CD4-positive, CD25-positive, alpha-beta regulatory T cell (primary cell): ENCODE results near the gene SEPTIN8. TPM values are rescaled to one million over a fixed set of nuclear protein-coding genes. Genes with fewer than 3 reads are reported as not detected.

Source experiments
- ATAC-seq, 2 donors: fragments of 150-1000 bp; cut with Tn5 transposase; one replicate each; pipeline ENCODE4 v1.10.0; 2021; ENCODE audit warnings: low read depth in 2 of 2, moderate number of reproducible peaks in 2 of 2, moderate library complexity in 1 of 2
- DNase-seq, 3 donors: peaks; one replicate each; pipeline versions ENCODE4 v3.0.0 to v3.0.0-alpha.2; 2012 to 2022; ENCODE audit warnings: mixed read lengths in 1 of 3
- H3K27ac ChIP-seq: one replicate; pipeline ENCODE4 v1.7.0; 2013; ENCODE audit warnings: mild to moderate bottlenecking, low read length; ENCODE audit not compliant: insufficient read depth, poor library complexity, severe bottlenecking
- H3K27me3 ChIP-seq: one replicate; pipeline ENCODE4 v1.7.0; 2013; ENCODE audit warnings: low read length; ENCODE audit not compliant: control insufficient read depth, insufficient read depth
- H3K36me3 ChIP-seq: one replicate; pipeline ENCODE4 v1.7.0; 2013; ENCODE audit warnings: mild to moderate bottlenecking, low read length, moderate library complexity; ENCODE audit not compliant: control insufficient read depth, insufficient read depth
- H3K4me1 ChIP-seq: 2 replicates; pipeline ENCODE4 v1.7.0; 2013; ENCODE audit warnings: mild to moderate bottlenecking, low read length; ENCODE audit not compliant: insufficient read depth, control insufficient read depth, poor library complexity, severe bottlenecking
- H3K4me3 ChIP-seq: one replicate; pipeline ENCODE4 v1.7.0; 2013; ENCODE audit warnings: low read depth, mild to moderate bottlenecking, low read length, moderate library complexity
- H3K9me3 ChIP-seq, 2 experiments: 1 replicate in 1 of 2; 2 replicates in 1 of 2; pipeline ENCODE4 v1.7.0; 2013; ENCODE audit warnings: low read length in 2 of 2, mild to moderate bottlenecking in 1 of 2, moderate library complexity in 1 of 2; ENCODE audit not compliant: control insufficient read depth in 2 of 2
- H3K27ac Mint-ChIP-seq, 3 donors: one replicate each; pipeline ENCODE4 v1.8.0; 2020 to 2022; ENCODE audit warnings: mild to moderate bottlenecking in 3 of 3, mixed read lengths in 3 of 3, moderate library complexity in 2 of 3
- H3K27me3 Mint-ChIP-seq: one replicate; pipeline ENCODE4 v1.8.0; 2022; ENCODE audit warnings: mild to moderate bottlenecking, mixed read lengths
- H3K36me3 Mint-ChIP-seq: one replicate; pipeline ENCODE4 v1.8.0; 2020; ENCODE audit warnings: mixed read lengths
- H3K4me1 Mint-ChIP-seq, 4 donors: one replicate each; pipeline ENCODE4 v1.8.0; 2020 to 2022; ENCODE audit warnings: mixed read lengths in 4 of 4, mild to moderate bottlenecking in 1 of 4
- H3K4me3 Mint-ChIP-seq, 4 donors: one replicate each; pipeline ENCODE4 v1.8.0; 2020 to 2022; ENCODE audit warnings: mild to moderate bottlenecking in 4 of 4, mixed read lengths in 4 of 4, moderate library complexity in 3 of 4
- H3K9me3 Mint-ChIP-seq, 7 donors: one replicate each; pipeline ENCODE4 v1.8.0; 2020 to 2022; ENCODE audit warnings: mixed read lengths in 7 of 7, mild to moderate bottlenecking in 3 of 7, moderate library complexity in 2 of 7
- polyA plus RNA-seq, 4 donors: library from polyadenylated mRNA; unstranded; fragments of 300-500 nt; fragmentation: Illumina TruSeq; gene quantifications; one replicate each; pipeline ENCODE4 v1.2.3, GENCODE V29; 2021
- total RNA-seq: library from RNA; stranded (reverse); gene quantifications from one replicate; pipeline ENCODE4 v1.2.3, GENCODE V29; 2022

The SEPTIN8 gene
- total and polyA plus RNA-seq, 5 donors from 2014 or later, result 0.46 to 12.4 (median 1.2) TPM

- DNase-seq (no peak), ATAC-seq (no peak)
- Histone ChIP-seq H3K4me1 (peaks cover 16% of the 10 kb centered on the region), H3K27ac (no peak overlapping the region), H3K4me3 (no peak overlapping the region), H3K36me3 (no peaks in the 10 kb centered on the region), H3K27me3 (peaks cover 15% of the 10 kb centered on the region), H3K9me3 (no peaks in the 10 kb centered on the region)
- Mint-ChIP-seq H3K27me3 (peaks cover 80% of the 10 kb centered on the region), H3K4me3 (no peak overlapping the region), H3K27ac (no peak overlapping the region), H3K9me3 (peaks cover 0 to 5% (median 0%) of the 10 kb centered on the region in 7 donors), H3K4me1 (peaks cover 7 to 26% (median 17%) of the 10 kb centered on the region in 4 donors), H3K36me3 (no peaks in the 10 kb centered on the region)
Observed at GRCh38 chr5:132816083-132816482, 39.0 kb upstream of the SEPTIN8 start.

GRCh38 chr5:132815454-132815853, 38.4 kb upstream of the SEPTIN8 start:
- no peaks in the 10 kb centered on the region for H3K36me3 ChIP-seq
- H3K9me3 Mint-ChIP-seq, result peaks cover 0 to 5% (median 0%) of the 10 kb centered on the region in 7 donors
- DNase-seq (no peak), ATAC-seq (no peak)
- no peaks in the 10 kb centered on the region for H3K9me3 ChIP-seq
- H3K27me3 Mint-ChIP-seq, result peaks cover 80% of the 10 kb centered on the region
- no peaks in the 10 kb centered on the region for H3K36me3 Mint-ChIP-seq
- H3K27ac Mint-ChIP-seq, result no peak overlapping the region
- peak overlapping the region; percentile 39 to 87 (median 58) for H3K4me3 Mint-ChIP-seq
- peaks cover 16% of the 10 kb centered on the region for H3K4me1 ChIP-seq
- H3K4me3 ChIP-seq, result no peak overlapping the region
- peaks cover 7 to 25% (median 15%) of the 10 kb centered on the region in 4 donors for H3K4me1 Mint-ChIP-seq
- H3K27ac ChIP-seq, result no peak overlapping the region
- H3K27me3 ChIP-seq, result peaks cover 19% of the 10 kb centered on the region

- H3K36me3 Mint-ChIP-seq, result no peaks in the 10 kb centered on the region
- DNase-seq, result no peak
- no peak overlapping the region for H3K27ac ChIP-seq
- no peak for ATAC-seq
- peak overlapping the region; percentile 39 to 87 (median 58) for H3K4me3 Mint-ChIP-seq
- H3K27me3 ChIP-seq, result peaks cover 23% of the 10 kb centered on the region
- H3K4me3 ChIP-seq, result no peak overlapping the region
- H3K4me1 Mint-ChIP-seq, result peaks cover 6 to 18% (median 11%) of the 10 kb centered on the region in 4 donors
- H3K27ac Mint-ChIP-seq, result no peak overlapping the region
- peaks cover 80% of the 10 kb centered on the region for H3K27me3 Mint-ChIP-seq
- peaks cover 0 to 3% (median 0%) of the 10 kb centered on the region in 7 donors for H3K9me3 Mint-ChIP-seq
- no peaks in the 10 kb centered on the region for H3K9me3 ChIP-seq
- H3K36me3 ChIP-seq, result no peaks in the 10 kb centered on the region
- peaks cover 16% of the 10 kb centered on the region for H3K4me1 ChIP-seq
Observed at GRCh38 chr5:132814503-132815294, 37.7 kb upstream of the SEPTIN8 start.

- Histone ChIP-seq H3K27me3 (peaks cover 25% of the 10 kb centered on the region), H3K9me3 (no peaks in the 10 kb centered on the region), H3K27ac (no peak overlapping the region), H3K4me1 (peaks cover 16% of the 10 kb centered on the region), H3K36me3 (no peaks in the 10 kb centered on the region), H3K4me3 (no peak overlapping the region)
- Mint-ChIP-seq H3K4me1 (peaks cover 4 to 14% (median 10%) of the 10 kb centered on the region in 4 donors), H3K27ac (no peak overlapping the region), H3K27me3 (peaks cover 78% of the 10 kb centered on the region), H3K4me3 (no peak overlapping the region), H3K9me3 (peaks cover 0 to 4% (median 0%) of the 10 kb centered on the region in 7 donors), H3K36me3 (no peaks in the 10 kb centered on the region)
- DNase-seq, result peak in 1 of 3 donors; percentile 26
- ATAC-seq, result peak in 1 of 2 donors; percentile 41
Observed at GRCh38 chr5:132813599-132814502, 36.8 kb upstream of the SEPTIN8 start.

GRCh38 chr5:132812781-132813598, 36.0 kb upstream of the SEPTIN8 start, which contains the start of gene SOWAHA:
TSS of gene SOWAHA (plus strand) at chr5:132813302. CDS start at chr5:132813622, 320 bp downstream.
- Histone ChIP-seq H3K4me1 (peaks cover 16% of the 10 kb centered on the region), H3K9me3 (no peaks in the 10 kb centered on the region), H3K36me3 (no peaks in the 10 kb centered on the region), H3K27me3 (peaks cover 31% of the 10 kb centered on the region), H3K4me3 (peak within 1 kb of the TSS; percentile 41), H3K27ac (no peak within 1 kb of the TSS)
- ATAC-seq (no peak), DNase-seq (no peak)
- H3K27ac Mint-ChIP-seq, result peak within 1 kb of the TSS in 1 of 3 donors; percentile 80
- no peaks in the 10 kb centered on the region for H3K36me3 Mint-ChIP-seq
- peaks cover 0 to 4% (median 0%) of the 10 kb centered on the region in 7 donors for H3K9me3 Mint-ChIP-seq
- H3K4me3 Mint-ChIP-seq, result peak within 1 kb of the TSS; percentile 6 to 89 (median 84)
- peaks cover 4 to 14% (median 10%) of the 10 kb centered on the region in 4 donors for H3K4me1 Mint-ChIP-seq
- H3K27me3 Mint-ChIP-seq, result peaks cover 79% of the 10 kb centered on the region

- ATAC-seq, result no peak
- Mint-ChIP-seq H3K27ac (no peak overlapping the region), H3K36me3 (no peaks in the 10 kb centered on the region), H3K27me3 (peaks cover 80% of the 10 kb centered on the region), H3K4me3 (peak overlapping the region in 3 of 4 donors; percentile 6 to 89 (median 83)), H3K4me1 (peaks cover 4 to 14% (median 10%) of the 10 kb centered on the region in 4 donors), H3K9me3 (peaks cover 0 to 4% (median 0%) of the 10 kb centered on the region in 7 donors)
- Histone ChIP-seq H3K9me3 (no peaks in the 10 kb centered on the region), H3K36me3 (no peaks in the 10 kb centered on the region), H3K27ac (no peak overlapping the region), H3K27me3 (peaks cover 31% of the 10 kb centered on the region), H3K4me3 (peak overlapping the region; percentile 41), H3K4me1 (peaks cover 16% of the 10 kb centered on the region)
- DNase-seq, result no peak
Observed at GRCh38 chr5:132812123-132812765, 35.2 kb upstream of the SEPTIN8 start.
